Cardiac muscle cell (in vitro differentiated cells and primary cell): Measurements from ENCODE around the gene PLA2G4B. TPM values are rescaled to one million over a fixed set of nuclear protein-coding genes. Genes with fewer than 3 reads are reported as not detected.
A peak's percentile ranks its signal among the peaks of the same experiment; 100 is the strongest.

ENCODE experiments used
- DNase-seq, 2 donors: peaks; one replicate each; pipeline versions ENCODE4 v3.0.0 to v3.0.0-alpha.2; 2010 to 2017; ENCODE audit warnings: low read depth in 1 of 2, low spot score in 1 of 2
- H3K27ac ChIP-seq: fragments of 200-600 bp; sonication (generic); 2 replicates; pipeline ENCODE4 v1.5.1; 2016
- H3K27me3 ChIP-seq: fragments of 200-600 bp; sonication (generic); 2 replicates; pipeline ENCODE4 v1.6.0; 2016; ENCODE audit warnings: control low read depth
- H3K36me3 ChIP-seq: fragments of 200-600 bp; sonication (generic); 2 replicates; pipeline ENCODE4 v1.5.1; 2016; ENCODE audit warnings: control low read depth
- H3K4me1 ChIP-seq: fragments of 200-600 bp; sonication (generic); 2 replicates; pipeline ENCODE4 v1.8.1; 2017; ENCODE audit warnings: low read depth, mild to moderate bottlenecking, mixed run types
- H3K4me3 ChIP-seq: fragments of 200-600 bp; sonication (generic); 2 replicates; pipeline ENCODE4 v1.5.1; 2016; ENCODE audit warnings: mild to moderate bottlenecking
- H3K9me3 ChIP-seq: fragments of 200-600 bp; sonication (generic); 2 replicates; pipeline ENCODE4 v1.5.1; 2017; ENCODE audit warnings: low read depth, mild to moderate bottlenecking, control low read depth
- CTCF ChIP-seq: IDR thresholded peaks from 2 replicates; pipeline ENCODE4 v1.5.1; 2012; ENCODE audit warnings: low read depth, mild to moderate bottlenecking, low read length
- polyA plus RNA-seq: library from polyadenylated mRNA; unstranded; fragments of >200 nt; fragmentation: Nextera tagmentation; extraction: Ambion mirVana; gene quantifications from 2 replicates; pipeline ENCODE4 v1.2.1, GENCODE V29; 2016
- total RNA-seq: library from RNA; depleted of rRNA; stranded (reverse); fragments of >200 nt; gene quantifications from 2 replicates; pipeline ENCODE4 v1.2.3, GENCODE V29; 2016

The PLA2G4B gene
- total and polyA plus RNA-seq, 2 experiments from 2014 or later, result 20.1 to 29.1 TPM

DNA sequence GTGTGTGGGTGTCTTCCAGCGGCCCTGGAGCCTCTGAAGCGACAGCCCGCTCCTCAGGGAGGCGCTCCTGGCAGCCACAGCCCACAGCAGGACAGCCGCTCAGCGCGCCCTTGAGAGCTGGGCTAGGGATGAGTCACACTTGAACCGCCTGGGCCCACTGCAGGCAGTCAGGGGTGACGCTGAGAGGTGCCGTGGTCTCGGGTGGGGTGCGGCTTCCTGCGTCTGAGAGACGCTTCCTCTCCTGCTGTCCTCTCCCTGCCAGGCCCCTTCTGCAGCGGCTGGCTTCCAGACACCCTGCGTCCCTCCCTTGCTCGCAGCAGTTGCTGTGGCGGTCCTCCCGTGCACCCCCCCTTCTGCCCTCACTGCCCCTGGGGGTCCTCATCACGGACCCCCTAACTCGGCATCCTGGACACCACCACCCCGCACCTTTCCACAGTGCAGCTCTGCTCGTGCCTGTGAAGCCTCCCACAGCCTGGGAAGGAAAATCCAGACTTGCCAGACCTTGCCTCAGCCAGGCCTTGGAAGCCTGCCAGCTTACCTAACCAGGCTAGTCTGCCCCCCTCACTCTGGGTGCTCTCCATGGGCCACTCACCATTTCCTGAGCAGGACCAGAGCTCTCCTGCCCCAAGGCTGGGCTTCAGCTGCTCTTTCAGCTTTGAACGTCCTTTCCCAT lies 56.3 kb downstream of the PLA2G4B start:
- Histone ChIP-seq H3K9me3 (no peaks in the 10 kb centered on the region), H3K4me1 (no peaks in the 10 kb centered on the region), H3K27ac (no peak overlapping the region), H3K4me3 (no peak overlapping the region), H3K36me3 (peaks cover 2% of the 10 kb centered on the region), H3K27me3 (no peaks in the 10 kb centered on the region)
- TF ChIP-seq CTCF, result peak; percentile 26
- peak in 1 of 2 donors; percentile 75 for DNase-seq

DNA sequence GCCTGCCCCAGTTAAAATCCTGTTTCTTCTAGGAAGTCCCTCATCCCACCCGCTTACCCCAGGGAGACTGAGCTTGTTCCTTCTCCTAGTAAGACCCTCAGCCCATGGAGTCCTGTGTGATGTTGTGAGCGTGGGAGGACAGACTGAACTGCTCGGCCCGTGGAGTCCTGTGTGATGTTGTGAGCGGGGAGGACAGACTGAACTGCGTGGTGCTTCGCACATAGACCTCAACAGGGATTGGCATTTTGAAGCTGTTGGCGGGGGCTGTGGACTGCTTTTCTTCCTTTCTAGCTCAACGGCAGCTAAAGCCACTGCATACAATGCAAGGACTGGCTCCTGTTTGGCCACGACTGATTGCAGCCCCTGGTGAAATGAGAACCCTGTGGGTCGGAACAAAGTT lies 56.8 kb downstream of the PLA2G4B start:
- TF ChIP-seq CTCF, result no peak
- H3K36me3 ChIP-seq, result peaks cover 7% of the 10 kb centered on the region
- no peak overlapping the region for H3K27ac ChIP-seq
- H3K9me3 ChIP-seq, result no peaks in the 10 kb centered on the region
- no peak for DNase-seq
- no peak overlapping the region for H3K4me3 ChIP-seq
- H3K27me3 ChIP-seq, result no peaks in the 10 kb centered on the region
- peaks cover 2% of the 10 kb centered on the region for H3K4me1 ChIP-seq

DNA sequence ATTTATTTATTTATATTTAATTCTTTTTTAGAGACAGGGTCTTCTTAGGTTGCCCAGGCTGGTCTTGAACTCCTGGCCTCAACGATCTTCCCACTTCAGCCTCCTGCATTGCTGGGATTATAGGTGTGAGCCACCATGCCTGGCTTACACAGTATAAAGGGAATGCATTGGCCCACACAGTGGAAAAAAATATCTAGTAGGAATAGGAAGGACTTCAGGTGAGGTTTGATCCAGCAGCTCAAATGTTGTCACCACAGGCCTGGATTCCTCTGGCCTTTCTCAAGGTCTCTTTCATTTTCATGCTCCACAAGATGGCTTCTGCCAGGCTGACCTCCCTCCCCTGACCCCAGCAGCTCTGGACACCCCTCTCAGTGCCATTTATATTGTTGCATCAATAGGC lies 57.3 kb downstream of the PLA2G4B start:
- Histone ChIP-seq H3K4me3 (no peak overlapping the region), H3K4me1 (peaks cover 5% of the 10 kb centered on the region), H3K27me3 (no peaks in the 10 kb centered on the region), H3K36me3 (peaks cover 8% of the 10 kb centered on the region), H3K9me3 (no peaks in the 10 kb centered on the region), H3K27ac (no peak overlapping the region)
- DNase-seq, result no peak
- no peak for TF ChIP-seq CTCF

GRCh38 chr15:41896566-41896965 lies 57.9 kb downstream of the PLA2G4B start:
- no peak for TF ChIP-seq CTCF
- Histone ChIP-seq H3K4me3 (no peak overlapping the region), H3K4me1 (peaks cover 12% of the 10 kb centered on the region), H3K9me3 (no peaks in the 10 kb centered on the region), H3K36me3 (peaks cover 8% of the 10 kb centered on the region), H3K27ac (no peak overlapping the region), H3K27me3 (no peaks in the 10 kb centered on the region)
- DNase-seq, result no peak

GRCh38 chr15:41897363-41897799 lies 58.7 kb downstream of the PLA2G4B start:
- Histone ChIP-seq H3K4me3 (no peak overlapping the region), H3K36me3 (peaks cover 8% of the 10 kb centered on the region), H3K27me3 (no peaks in the 10 kb centered on the region), H3K27ac (peak overlapping the region; percentile 25), H3K4me1 (peaks cover 16% of the 10 kb centered on the region), H3K9me3 (no peaks in the 10 kb centered on the region)
- TF ChIP-seq CTCF, result no peak
- no peak for DNase-seq

Other genes with a start within 250 kb of the PLA2G4B start
- 22.7 and 48.8 TPM in 2 replicates for gene MGA, start 178.4 kb upstream of the PLA2G4B start, total RNA-seq
- 17.7 and 23.2 TPM in 2 replicates for gene MGA, start 178.4 kb upstream of the PLA2G4B start, polyA plus RNA-seq
- gene MAPKBP1, start 64.4 kb upstream of the PLA2G4B start, total RNA-seq, result 59.5 and 109 TPM in 2 replicates
- 37.7 and 55.0 TPM in 2 replicates for gene MAPKBP1, start 64.4 kb upstream of the PLA2G4B start, polyA plus RNA-seq
- 22.8 and 29.4 TPM in 2 replicates for gene JMJD7, start 10.8 kb upstream of the PLA2G4B start, total RNA-seq
- gene JMJD7, start 10.8 kb upstream of the PLA2G4B start, polyA plus RNA-seq, result 17.4 and 27.6 TPM in 2 replicates
- 2.1 and 3.0 TPM in 2 replicates for gene SPTBN5, start 55.2 kb downstream of the PLA2G4B start, total RNA-seq
- gene SPTBN5, start 55.2 kb downstream of the PLA2G4B start, polyA plus RNA-seq, result 0.62 and 0.70 TPM in 2 replicates
- 42.8 and 56.4 TPM in 2 replicates for gene EHD4, start 133.7 kb downstream of the PLA2G4B start, total RNA-seq
- gene EHD4, start 133.7 kb downstream of the PLA2G4B start, polyA plus RNA-seq, result 47.4 and 70.5 TPM in 2 replicates
- gene PLA2G4E, start 182.2 kb downstream of the PLA2G4B start, total RNA-seq, result 0.06 TPM in 1 of 2 replicates, not detected in the other
- gene PLA2G4E, start 182.2 kb downstream of the PLA2G4B start, polyA plus RNA-seq, result not detected in 2 replicates